Aorta (tissue), 5 donors: Measurements from ENCODE around the gene NAALADL2. TPM values are rescaled to one million over a fixed set of nuclear protein-coding genes. Genes with fewer than 3 reads are reported as not detected.

Experiments
- ATAC-seq: fragments of 200-7000 bp; cut with Tn5 transposase; one replicate; pipeline ENCODE4 v1.9.1; 2022; ENCODE audit warnings: moderate library complexity; ENCODE audit not compliant: low FRiP score
- DNase-seq, 2 donors: peaks; one replicate each; pipeline ENCODE4 v3.0.0-alpha.2; 2020
- H3K27ac ChIP-seq, 2 donors: one replicate each; pipeline ENCODE4 v1.5.1; 2013; ENCODE audit warnings: low read length in 2 of 2, mild to moderate bottlenecking in 2 of 2, moderate library complexity in 2 of 2, control low read depth in 1 of 2, inconsistent platforms in 1 of 2, low read depth in 1 of 2
- H3K27me3 ChIP-seq, 2 donors: one replicate each; pipeline ENCODE4 v1.6.1; 2013; ENCODE audit warnings: control low read depth in 1 of 2, low read length in 1 of 2, mild to moderate bottlenecking in 1 of 2, moderate library complexity in 1 of 2; ENCODE audit not compliant: insufficient read depth in 2 of 2, control insufficient read depth in 1 of 2
- H3K36me3 ChIP-seq, 2 donors: one replicate each; pipeline ENCODE4 v1.6.1; 2013; ENCODE audit warnings: control low read depth in 1 of 2, low read length in 1 of 2, mild to moderate bottlenecking in 1 of 2; ENCODE audit not compliant: insufficient read depth in 2 of 2, control insufficient read depth in 1 of 2
- H3K4me1 ChIP-seq, 2 donors: one replicate each; pipeline ENCODE4 v1.6.1; 2013; ENCODE audit warnings: low read length in 2 of 2, control low read depth in 1 of 2, mild to moderate bottlenecking in 1 of 2, moderate library complexity in 1 of 2; ENCODE audit not compliant: insufficient read depth in 2 of 2, control insufficient read depth in 1 of 2
- H3K4me3 ChIP-seq, 2 donors: one replicate each; pipeline ENCODE4 v1.5.1; 2013; ENCODE audit warnings: low read length in 2 of 2, control low read depth in 1 of 2, mild to moderate bottlenecking in 1 of 2
- H3K9me3 ChIP-seq: one replicate; pipeline ENCODE4 v1.6.1; 2013; ENCODE audit warnings: mild to moderate bottlenecking, low read length; ENCODE audit not compliant: control insufficient read depth
- WGBS, 2 donors: extraction: QIAGEN DNeasy Blood & Tissue Kit; methylation state at CpG; one replicate each; pipeline ENCODE4 v1.1.7; 2013; 5-methylcytosine and 5-hydroxymethylcytosine counted together
- intact Hi-C, 2 donors: fragments of 100-400 bp; cut with DNase I; formaldehyde crosslinking; loops; one replicate each; pipeline versions ENCODE4 v1.14.2 to v1.15.0; 2022
- polyA plus RNA-seq, 2 donors: library from polyadenylated mRNA; stranded (reverse); fragments of 200-250 nt; gene quantifications; one replicate each; pipeline ENCODE4 v1.2.3, GENCODE V29; 2013
- total RNA-seq, 2 donors: library from RNA; stranded (reverse); fragmentation: NEBNext Ultra II Directional; extraction: Animal tissue kit (Norgen Biotek cat#: 25700); gene quantifications; one replicate each; pipeline ENCODE4 v1.2.1, GENCODE V29; 2021
- donor health status: healthy with polysubstance abuse.
- donor health status: Bipolar disorder and iron deficiency.
- donor health status: DM: no; HTN: no; CAD: no.
- donor health status: DM: no; HTN: no; CAD: no.
- donor health status: DM: yes; HTN: yes; CAD: no.

Gene NAALADL2
- total and polyA plus RNA-seq, 4 donors: 4.3 to 29.8 (median 11.9) TPM

DNA sequence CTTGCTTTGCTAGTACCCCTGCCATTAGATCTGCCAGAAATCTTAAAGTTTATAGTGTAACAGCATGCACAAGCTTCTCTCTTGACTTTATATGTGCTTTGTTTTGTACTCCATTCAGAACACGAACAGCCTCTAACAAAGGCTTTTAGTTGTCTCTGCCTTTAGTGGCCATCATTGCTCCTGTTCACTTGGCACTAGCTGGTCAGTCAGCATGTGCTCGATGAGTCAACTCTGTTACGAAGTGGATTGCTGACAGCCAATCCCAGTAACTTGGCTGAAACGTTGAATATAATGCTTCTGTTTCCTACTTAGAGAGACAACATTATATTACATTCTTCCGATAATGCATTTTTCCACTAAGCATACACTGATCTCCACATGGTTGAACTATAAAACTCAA is 349.2 kb downstream of the NAALADL2 start:
- ATAC-seq: no peak
- Histone ChIP-seq H3K4me3 (no peak overlapping the region), H3K9me3 (no peaks in the 10 kb centered on the region), H3K36me3 (no peaks in the 10 kb centered on the region), H3K27me3 (no peaks in the 10 kb centered on the region), H3K4me1 (no peaks in the 10 kb centered on the region), H3K27ac (no peak overlapping the region)
- intact Hi-C loops: no loop called here
- 49 to 57% methylated on average over 5 of the region's 5 CpGs for WGBS, 2 donors
- no peak for DNase-seq

DNA sequence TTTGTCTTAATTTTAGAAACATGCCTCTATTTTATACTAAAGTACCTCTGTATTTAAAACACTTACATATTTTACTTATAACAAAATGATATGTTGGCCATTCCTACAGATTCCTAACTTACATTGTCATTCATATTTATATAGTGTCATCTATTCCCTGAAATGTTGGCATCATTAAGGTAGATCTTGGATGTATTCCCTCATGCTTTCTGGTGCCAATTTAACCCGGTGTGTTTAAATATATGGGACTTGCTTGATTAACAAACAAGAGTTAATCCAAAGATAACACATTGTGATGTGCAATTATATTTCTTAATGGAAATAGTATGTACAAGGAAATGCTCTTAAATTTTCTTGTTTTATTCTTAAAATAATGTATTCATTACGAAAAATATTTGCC is 352.3 kb downstream of the NAALADL2 start:
- intact Hi-C loops: no loop called here
- Histone ChIP-seq H3K27ac (no peak overlapping the region), H3K4me1 (no peaks in the 10 kb centered on the region), H3K36me3 (no peaks in the 10 kb centered on the region), H3K4me3 (no peak overlapping the region), H3K27me3 (no peaks in the 10 kb centered on the region), H3K9me3 (no peaks in the 10 kb centered on the region)
- WGBS, 2 donors: 10 to 14% methylated on average over 2 of the region's 2 CpGs
- ATAC-seq (no peak), DNase-seq (no peak)

DNA sequence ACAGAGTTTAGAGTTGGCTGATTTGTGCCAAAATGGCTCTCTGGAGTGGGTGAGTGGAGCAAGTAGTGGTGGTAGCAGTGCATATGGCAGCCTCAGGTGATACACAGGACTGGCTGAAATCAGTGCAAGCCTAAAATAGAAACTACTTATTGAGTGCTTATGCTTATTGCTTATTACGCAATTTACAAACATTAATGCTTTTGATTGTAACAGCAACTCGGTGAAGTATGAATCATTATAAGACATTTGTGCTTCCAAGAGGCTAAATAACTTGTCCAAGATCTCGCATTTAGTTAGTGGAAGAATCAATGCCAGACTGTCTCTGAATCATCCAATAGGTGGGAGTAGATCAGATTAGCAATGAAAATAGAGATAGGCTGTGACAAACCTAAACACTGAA is 353.8 kb downstream of the NAALADL2 start:
- no peaks in the 10 kb centered on the region for H3K4me1 ChIP-seq
- H3K9me3 ChIP-seq: no peaks in the 10 kb centered on the region
- no peaks in the 10 kb centered on the region for H3K36me3 ChIP-seq
- whole genome bisulfite sequencing, 2 donors: 52 to 53% methylated on average over 3 of the region's 3 CpGs
- H3K4me3 ChIP-seq: no peak overlapping the region
- DNase-seq (no peak), ATAC-seq (no peak)
- no peaks in the 10 kb centered on the region for H3K27me3 ChIP-seq
- intact Hi-C loops: no loop called here
- H3K27ac ChIP-seq: no peak overlapping the region

DNA sequence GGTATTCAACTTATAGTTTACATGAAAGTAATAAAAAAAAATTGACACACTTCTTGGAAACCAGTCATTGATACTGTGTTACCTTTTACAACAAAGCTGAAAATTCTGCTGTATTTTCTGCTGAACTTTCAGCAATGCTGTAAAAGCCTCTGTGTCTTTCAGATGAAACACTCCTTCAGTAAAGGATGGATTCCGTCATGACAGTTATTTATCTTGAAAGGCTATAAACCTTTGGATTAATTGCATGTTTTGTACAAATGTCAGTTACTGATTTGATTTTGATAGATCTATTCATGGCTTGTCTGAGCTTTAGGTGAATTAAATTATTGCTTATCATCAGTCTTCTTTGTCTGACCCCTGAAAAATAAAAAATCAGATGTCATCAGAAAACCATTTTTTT is 355.1 kb downstream of the NAALADL2 start:
- Histone ChIP-seq H3K36me3 (no peaks in the 10 kb centered on the region), H3K27ac (no peak overlapping the region), H3K9me3 (no peaks in the 10 kb centered on the region), H3K4me3 (no peak overlapping the region), H3K27me3 (no peaks in the 10 kb centered on the region), H3K4me1 (no peaks in the 10 kb centered on the region)
- no peak for DNase-seq
- WGBS, 2 donors: 92 to 98% methylated on average over 1 of the region's 1 CpG
- intact Hi-C loops: no loop called here
- no peak for ATAC-seq

DNA sequence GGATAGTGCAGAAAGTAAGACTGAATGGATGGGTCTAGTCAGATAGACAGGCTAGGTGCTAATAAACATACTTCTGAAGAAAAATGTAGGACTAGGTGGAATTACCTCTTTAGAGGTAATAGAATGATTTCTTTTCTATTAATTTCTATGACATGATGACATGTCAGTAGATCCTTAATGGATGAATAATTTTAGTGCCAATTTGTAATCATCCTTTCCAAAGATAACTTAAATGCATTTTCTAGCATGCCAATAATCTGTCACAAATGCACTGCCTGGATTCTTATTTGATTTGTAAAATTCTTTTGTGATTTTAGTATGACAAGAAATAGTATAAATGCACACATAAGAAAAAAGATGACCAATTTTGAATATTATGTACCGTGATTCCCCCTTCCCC is 356.7 kb downstream of the NAALADL2 start:
- Histone ChIP-seq H3K4me3 (no peak overlapping the region), H3K9me3 (no peaks in the 10 kb centered on the region), H3K4me1 (no peaks in the 10 kb centered on the region), H3K36me3 (no peaks in the 10 kb centered on the region), H3K27me3 (no peaks in the 10 kb centered on the region), H3K27ac (no peak overlapping the region)
- no peak for DNase-seq
- intact Hi-C loops: no loop called here
- WGBS, 2 donors: 76 to 90% methylated on average over 1 of the region's 1 CpG
- no peak for ATAC-seq

DNA sequence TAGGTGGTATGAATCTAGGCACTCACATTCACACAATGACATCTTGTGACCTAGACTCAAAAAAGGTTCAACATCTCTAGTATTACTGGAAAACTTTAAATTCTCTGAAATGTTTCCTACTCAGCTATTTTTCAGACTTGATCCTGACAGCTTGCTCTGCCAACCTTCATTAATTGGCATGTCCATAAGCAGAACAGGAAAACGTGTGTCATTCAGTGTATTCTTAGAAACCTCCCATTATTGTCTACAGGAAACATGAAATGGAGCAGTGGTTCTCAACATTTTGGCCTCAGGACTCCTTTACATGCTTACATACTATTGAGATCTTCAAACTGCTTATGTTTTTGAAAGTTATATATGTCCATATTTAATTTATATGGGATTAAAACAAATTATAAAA is 363.2 kb downstream of the NAALADL2 start:
- Histone ChIP-seq H3K4me1 (no peaks in the 10 kb centered on the region), H3K9me3 (no peaks in the 10 kb centered on the region), H3K27me3 (no peaks in the 10 kb centered on the region), H3K27ac (no peak overlapping the region), H3K4me3 (no peak overlapping the region), H3K36me3 (no peaks in the 10 kb centered on the region)
- 3 to 4% methylated on average over 1 of the region's 1 CpG for WGBS, 2 donors
- ATAC-seq (no peak), DNase-seq (no peak)
- intact Hi-C loops: no loop called here

DNA sequence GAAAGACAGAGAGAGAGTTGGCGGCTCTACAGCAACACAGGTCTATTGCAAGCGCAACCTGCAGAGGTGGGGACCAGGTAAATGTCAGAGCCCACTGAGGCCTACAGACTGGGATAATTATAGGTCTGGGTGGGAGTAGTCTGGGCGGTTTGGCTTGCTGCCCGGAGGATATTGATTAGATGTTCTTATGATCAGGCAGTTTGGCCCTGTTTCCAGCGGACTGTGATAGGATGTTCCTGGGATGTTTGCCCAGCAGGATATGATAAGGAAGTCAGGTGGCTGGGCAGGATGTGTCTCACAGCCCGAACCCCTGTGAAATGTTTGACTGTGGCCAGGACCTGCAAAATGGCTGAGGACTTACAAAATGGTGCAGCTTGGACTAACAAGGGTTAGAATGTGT is 364.9 kb downstream of the NAALADL2 start:
- no peak for DNase-seq
- ATAC-seq: no peak
- H3K36me3 ChIP-seq: no peaks in the 10 kb centered on the region
- H3K27ac ChIP-seq: no peak overlapping the region
- no peaks in the 10 kb centered on the region for H3K9me3 ChIP-seq
- no peaks in the 10 kb centered on the region for H3K4me1 ChIP-seq
- no peaks in the 10 kb centered on the region for H3K27me3 ChIP-seq
- no peak overlapping the region for H3K4me3 ChIP-seq
- 93 to 94% methylated on average over 6 of the region's 6 CpGs for WGBS, 2 donors
- intact Hi-C loops: no loop called here

DNA sequence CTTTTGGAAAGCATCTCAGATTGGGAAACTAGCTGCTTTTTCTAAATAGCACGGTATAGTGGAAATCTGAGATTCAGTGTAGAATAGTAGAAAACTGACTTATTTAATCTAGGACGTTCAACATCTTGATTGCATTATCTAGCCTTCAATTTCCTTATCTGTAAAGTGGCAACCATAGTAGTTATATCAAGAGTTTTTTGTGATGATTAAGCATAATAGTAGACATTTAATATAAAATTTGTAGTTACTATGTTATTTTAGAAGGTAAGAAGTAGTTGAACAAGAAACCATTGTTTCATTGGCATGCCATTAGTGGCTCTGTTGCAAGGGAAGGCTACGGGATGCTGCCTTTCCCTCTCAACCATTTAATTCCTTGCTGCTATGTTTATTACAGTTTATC is 367.3 kb downstream of the NAALADL2 start:
- Histone ChIP-seq H3K27me3 (no peaks in the 10 kb centered on the region), H3K4me1 (no peaks in the 10 kb centered on the region), H3K9me3 (no peaks in the 10 kb centered on the region), H3K4me3 (no peak overlapping the region), H3K27ac (no peak overlapping the region), H3K36me3 (no peaks in the 10 kb centered on the region)
- DNase-seq (no peak), ATAC-seq (no peak)
- intact Hi-C loops: no loop called here
- WGBS, 2 donors: 79 to 85% methylated on average over 3 of the region's 3 CpGs

DNA sequence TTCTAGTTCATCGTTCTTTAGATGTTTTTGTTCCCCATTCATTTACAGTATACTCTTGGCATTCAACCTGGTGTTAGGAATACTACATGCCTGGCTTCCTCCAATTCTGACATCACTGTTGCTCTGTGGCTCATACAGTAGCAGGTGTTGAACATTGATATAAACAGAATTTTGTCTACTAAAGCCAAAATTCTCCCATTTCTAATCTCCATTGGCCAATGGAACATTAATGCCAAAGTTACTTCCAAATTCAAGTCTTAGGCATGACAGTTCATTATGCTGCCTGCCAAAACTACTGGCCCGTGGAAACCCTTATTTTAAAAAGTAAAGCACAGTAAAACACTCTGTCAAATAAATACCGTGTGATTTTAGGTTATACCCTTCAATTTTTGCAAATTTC is 368.0 kb downstream of the NAALADL2 start:
- ATAC-seq: no peak
- Histone ChIP-seq H3K36me3 (no peaks in the 10 kb centered on the region), H3K27ac (no peak overlapping the region), H3K4me3 (no peak overlapping the region), H3K27me3 (no peaks in the 10 kb centered on the region), H3K4me1 (no peaks in the 10 kb centered on the region), H3K9me3 (no peaks in the 10 kb centered on the region)
- intact Hi-C loops: no loop called here
- 25 to 32% methylated on average over 3 of the region's 3 CpGs for WGBS, 2 donors
- DNase-seq: no peak
